ENCODE measurements around the gene MOB3C.

Gene MOB3C

DNA sequence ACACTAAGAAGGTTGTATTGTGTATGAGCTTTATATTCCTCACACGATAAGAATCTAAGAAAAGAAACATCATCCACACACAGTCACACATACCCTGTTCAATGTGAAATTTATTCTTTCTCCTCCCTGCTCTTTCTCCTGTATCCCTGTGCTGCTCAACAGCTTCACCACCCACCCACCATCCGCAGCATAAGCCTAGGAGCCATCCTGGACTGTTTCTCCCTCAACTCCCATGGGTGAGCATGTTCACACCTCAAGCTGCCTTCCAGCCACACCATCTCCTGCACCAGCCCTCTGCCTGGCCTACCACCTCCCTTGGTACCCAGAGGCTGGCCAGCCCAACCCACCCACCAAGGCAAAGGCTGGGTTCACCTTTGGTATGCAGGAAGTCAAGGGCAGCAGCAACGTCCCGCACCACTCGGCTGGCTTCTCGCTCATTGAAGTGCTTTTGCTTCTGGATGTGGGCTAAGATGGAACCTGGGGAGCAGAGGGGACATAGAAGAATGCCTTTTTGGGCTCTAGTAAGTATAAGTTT, 44.9 kb downstream of the MOB3C start:
- DNase-seq (ENCODE audit: low read depth), result no peak

DNA sequence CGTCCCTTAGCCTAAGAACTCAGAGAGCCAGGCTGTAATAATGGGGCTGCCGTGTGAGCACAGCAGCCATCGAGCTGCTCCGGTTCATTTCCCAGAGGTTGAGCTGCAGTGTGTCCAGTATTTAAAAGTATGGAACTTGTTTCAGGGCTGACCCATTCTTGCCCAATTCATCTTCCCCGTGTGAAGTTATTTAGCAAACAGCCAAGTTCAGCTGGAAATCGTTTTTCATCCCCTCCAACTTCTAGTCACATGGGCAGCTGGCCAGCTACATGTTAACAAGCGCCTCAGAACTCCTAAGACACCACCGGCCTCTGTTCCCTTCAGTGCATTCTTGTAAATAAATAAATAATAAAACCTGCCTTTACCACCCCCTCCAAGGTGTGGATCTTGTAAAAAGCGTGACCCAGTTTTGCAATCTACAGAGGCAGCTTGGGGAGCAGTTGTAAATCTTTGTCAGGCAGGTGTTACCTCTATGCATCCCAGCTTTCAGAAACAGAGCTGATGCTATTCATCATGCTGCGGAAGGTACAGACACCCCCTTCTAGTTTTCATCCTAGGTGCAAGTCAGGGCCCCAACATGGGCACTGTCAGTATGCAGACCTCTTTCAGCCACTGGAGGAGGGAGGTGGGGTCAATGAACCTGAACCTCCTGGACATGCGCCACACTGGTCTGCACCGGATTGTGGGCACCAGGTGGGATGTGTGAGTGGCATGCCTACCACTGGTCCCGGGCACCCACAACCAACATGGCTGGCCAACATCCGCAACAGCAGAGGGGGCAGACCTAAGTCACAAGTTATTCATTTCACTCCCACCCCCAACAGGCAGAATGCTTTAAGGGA, 46.5 kb downstream of the MOB3C start:
- no peak for DNase-seq (ENCODE audit: low read depth)

DNA sequence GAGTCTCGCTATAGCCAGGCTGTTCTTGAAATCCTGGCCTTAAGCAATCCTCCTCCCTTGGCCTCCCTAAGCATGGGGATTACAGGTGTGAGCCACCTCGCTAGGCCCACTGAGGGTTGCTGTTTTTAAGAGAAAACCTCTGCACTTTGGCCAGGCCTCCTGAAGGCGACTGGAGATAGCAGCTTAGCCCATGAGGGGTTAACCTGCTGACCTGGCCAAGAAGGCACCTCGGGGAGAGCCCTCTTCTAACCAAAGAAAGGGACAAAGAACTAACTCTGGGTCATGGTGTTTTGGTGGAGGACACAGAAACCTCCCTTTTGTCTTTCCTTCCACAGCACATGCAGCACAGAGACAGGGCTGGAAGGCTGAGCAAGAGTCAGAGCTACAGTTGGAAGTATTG, 47.5 kb downstream of the MOB3C start:
- DNase-seq (ENCODE audit: low read depth), result no peak

DNA sequence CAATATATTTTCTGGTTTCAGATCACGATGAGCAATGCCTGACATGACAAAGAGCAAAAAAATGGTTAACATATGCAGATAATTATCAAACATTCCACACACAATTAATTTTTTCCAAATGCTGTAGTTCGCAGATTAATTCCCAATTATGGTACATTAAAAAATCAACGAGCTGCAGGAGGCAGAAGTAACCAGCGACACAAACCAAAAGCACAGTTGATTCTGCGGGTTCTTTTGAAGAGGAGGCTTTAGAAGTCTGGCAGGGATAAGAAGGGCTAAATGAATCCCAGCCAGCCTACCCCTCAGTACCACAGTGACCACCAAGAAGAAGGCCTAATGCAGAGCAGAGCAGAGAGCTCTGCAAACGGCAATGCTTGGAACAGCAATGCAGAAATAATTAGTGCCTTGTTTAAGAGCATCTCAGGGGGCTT, 48.1 kb downstream of the MOB3C start:
- no peak for DNase-seq (ENCODE audit: low read depth)

DNA sequence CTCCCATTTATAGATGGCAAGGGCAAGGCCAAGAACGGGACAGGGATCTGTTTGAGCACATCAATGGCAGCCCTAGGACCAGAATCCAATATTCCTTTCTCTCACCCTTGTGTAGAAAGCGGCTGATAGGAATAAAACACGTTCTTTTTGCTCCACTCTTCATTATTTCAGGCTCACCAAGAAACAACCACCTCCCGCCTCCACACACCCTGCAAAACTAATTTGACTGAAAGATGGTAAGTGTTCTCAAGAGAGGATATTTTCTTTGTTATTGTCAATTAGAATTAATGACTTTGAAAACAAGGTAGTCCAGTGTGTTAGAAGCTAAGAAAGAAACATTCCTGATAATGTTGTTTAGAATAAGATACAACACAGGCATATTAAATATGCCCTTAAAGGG, 53.3 kb downstream of the MOB3C start:
- DNase-seq (ENCODE audit: low read depth), result no peak

DNA sequence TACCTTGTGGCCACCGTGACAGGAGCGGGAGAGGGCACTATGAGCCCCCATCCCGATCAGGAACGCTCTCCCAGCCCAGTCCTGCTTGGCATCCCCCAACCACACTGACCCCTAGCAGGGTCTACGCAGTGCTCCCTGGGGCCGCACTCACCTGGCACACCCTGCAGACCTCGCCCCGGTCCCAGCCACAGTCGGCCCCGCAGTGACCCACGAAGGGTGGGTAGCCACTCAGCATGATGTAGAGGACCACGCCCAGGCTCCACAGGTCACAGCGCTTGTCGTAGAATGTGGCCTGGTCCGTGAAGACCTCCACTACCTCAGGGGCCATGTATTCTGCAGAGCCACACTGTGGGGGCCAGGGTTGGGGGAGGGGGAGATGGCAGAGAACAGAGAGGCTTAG, 54.1 kb downstream of the MOB3C start:
- DNase-seq (ENCODE audit: low read depth), result no peak

DNA sequence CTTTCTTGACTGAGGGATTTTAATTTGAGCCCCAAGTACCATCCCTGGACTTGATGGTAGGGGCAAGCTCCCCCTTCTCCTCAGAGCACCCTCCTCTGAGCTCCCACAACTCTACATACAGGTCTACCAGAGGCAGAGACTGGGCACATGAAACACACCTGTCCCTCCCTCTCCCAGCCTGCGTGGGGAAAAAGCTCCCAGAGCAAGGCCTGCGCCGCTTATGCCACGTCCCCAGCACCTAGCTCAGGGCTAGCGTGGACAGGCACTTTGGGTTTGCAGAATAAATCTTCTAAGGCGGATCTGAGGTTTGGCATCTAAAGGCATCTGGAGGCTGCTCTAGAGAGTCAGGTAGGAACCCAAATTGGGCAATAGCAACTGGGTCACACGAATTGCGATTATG, 57.6 kb downstream of the MOB3C start:
- DNase-seq (ENCODE audit: low read depth), result no peak

DNA sequence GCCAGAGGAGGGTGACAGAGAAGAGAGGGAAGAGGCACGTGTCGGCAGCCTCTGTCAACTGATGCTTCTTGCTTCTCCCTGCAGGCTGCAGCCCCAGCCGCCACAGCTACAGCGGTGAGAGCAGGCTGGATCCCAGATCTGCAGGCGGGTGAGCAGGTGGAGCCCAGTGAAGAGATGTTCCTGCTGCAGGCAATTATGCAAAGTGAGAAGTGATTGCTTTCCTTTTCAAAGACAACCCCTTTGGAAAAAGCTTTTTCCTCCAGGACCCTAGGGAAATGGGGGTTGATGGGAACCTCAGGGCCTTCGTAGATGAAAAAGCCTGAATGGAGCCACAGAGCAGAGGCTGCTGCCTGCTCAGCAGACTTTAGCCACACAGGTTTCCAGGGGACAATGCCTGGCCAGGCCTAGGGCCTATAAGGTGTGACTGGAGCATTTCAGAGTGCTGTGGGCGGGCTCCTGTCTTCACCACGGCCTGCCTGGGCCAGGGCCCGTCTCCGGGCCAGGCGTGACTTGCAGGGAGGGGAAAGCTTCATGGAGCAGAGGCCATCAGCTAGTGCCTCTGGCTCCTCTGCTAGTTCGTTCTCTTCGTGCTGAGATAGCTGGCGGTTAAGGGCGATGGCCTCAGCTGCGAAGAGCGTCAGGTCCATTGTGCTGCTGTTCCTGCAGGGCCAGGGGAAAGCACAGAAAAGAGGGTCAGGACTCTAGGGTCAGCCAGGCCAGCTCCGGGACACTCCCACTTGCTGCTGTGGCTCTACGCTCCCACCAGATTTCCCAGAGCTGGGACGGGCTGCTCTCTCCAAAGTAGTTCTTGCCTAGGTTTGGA, 58.3 kb downstream of the MOB3C start:
- DNase-seq (ENCODE audit: low read depth), result no peak
